GM12878 (cell line): Measurements from ENCODE around the gene PERCC1. TPM values are rescaled to one million over a fixed set of nuclear protein-coding genes. Genes with fewer than 3 reads are reported as not detected.

Source experiments
- ATAC-seq: fragments of 200-7000 bp; cut with Tn5 transposase; 3 replicates; pipeline ENCODE4 v1.9.1; 2020; ENCODE audit warnings: mild to moderate bottlenecking, moderate library complexity
- BruUV-seq: library from RNA; stranded (reverse); fragments of 400-500 nt; replicated peaks from 2 replicates; lab custom pipeline; 2021; lab: Mats Ljungman, UMichigan
- CTCF ChIA-PET: fragments of 300-600 bp; sonication (Branson Sonifier 250); formaldehyde crosslinking; extraction: SDS; loops from one replicate; lab custom pipeline; 2021; ENCODE audit warnings: inconsistent platforms; lab: Yijun Ruan, JAX
- POLR2A ChIA-PET: fragments of 350-600 bp; formaldehyde crosslinking; extraction: SDS; loops from one replicate; lab custom pipeline; 2021; ENCODE audit warnings: inconsistent platforms; lab: Charles Lee
- RAD21 ChIA-PET: fragments of 300-600 bp; sonication (Branson Sonifier 250); formaldehyde crosslinking; loops from one replicate; lab custom pipeline; 2023; ENCODE audit warnings: antibody characterized with exemption; ENCODE audit not compliant: unreplicated experiment; lab: Charles Lee
- SMC1A ChIA-PET: fragments of 300-600 bp; sonication (Branson Sonifier 250); formaldehyde crosslinking; loops from one replicate; lab custom pipeline; 2023; ENCODE audit not compliant: unreplicated experiment, uncharacterized antibody; lab: Charles Lee
- DNase-seq: peaks from one replicate; pipeline ENCODE4 v3.0.0-alpha.2; 2011; ENCODE audit warnings: low read depth, low spot score
- FAIRE-seq: peaks from 3 replicates; lab custom pipeline; 2011; peaks lifted over from hg19 to GRCh38; lab: Jason Lieb, UNC
- H2AFZ ChIP-seq: 2 replicates; pipeline ENCODE4 v1.6.0; 2011; ENCODE audit warnings: low read depth, low read length, control low read depth; ENCODE audit not compliant: control insufficient read depth
- H3K27ac ChIP-seq: 2 replicates; pipeline ENCODE4 v1.5.1; 2011; ENCODE audit warnings: control low read depth; ENCODE audit not compliant: control insufficient read depth, insufficient read depth
- H3K27me3 ChIP-seq, 2 experiments: replicated peaks in 1 of 2; 2 replicates each; pipeline versions ENCODE4 v1.6.0 to v1.6.1; 2011; ENCODE audit warnings: low read length in 1 of 2; ENCODE audit not compliant: control insufficient read depth in 2 of 2, insufficient read depth in 2 of 2
- H3K36me3 ChIP-seq, 2 experiments: 2 replicates each; pipeline ENCODE4 v1.5.1; 2011; ENCODE audit warnings: low read length in 1 of 2; ENCODE audit not compliant: control insufficient read depth in 2 of 2, insufficient read depth in 2 of 2
- H3K4me1 ChIP-seq: 2 replicates; pipeline ENCODE4 v1.6.1; 2011; ENCODE audit warnings: mild to moderate bottlenecking, low read length, moderate library complexity, mixed read lengths; ENCODE audit not compliant: control insufficient read depth, insufficient read depth
- H3K4me2 ChIP-seq: 2 replicates; pipeline ENCODE4 v1.6.0; 2011; ENCODE audit warnings: control low read depth; ENCODE audit not compliant: control insufficient read depth, insufficient read depth
- H3K4me3 ChIP-seq: fragments of 200-600 bp; sonication (generic); 2 replicates; pipeline ENCODE4 v1.5.1; 2016
- H3K79me2 ChIP-seq: 2 replicates; pipeline ENCODE4 v1.6.0; 2011; ENCODE audit warnings: low read length; ENCODE audit not compliant: control insufficient read depth, insufficient read depth
- H3K9ac ChIP-seq: 2 replicates; pipeline ENCODE4 v1.8.0; 2011; ENCODE audit warnings: low read length, control low read depth, mixed read lengths; ENCODE audit not compliant: control insufficient read depth, insufficient read depth
- H3K9me3 ChIP-seq: replicated peaks from 3 replicates; pipeline ENCODE4 v1.5.1; 2011; ENCODE audit warnings: mild to moderate bottlenecking, low read length; ENCODE audit not compliant: control insufficient read depth, insufficient read depth
- H4K20me1 ChIP-seq: 2 replicates; pipeline ENCODE4 v1.6.0; 2011; ENCODE audit not compliant: control insufficient read depth, insufficient read depth
- ASH2L ChIP-seq: fragments of 300-600, 200-600 bp; sonication (generic); IDR thresholded peaks from 2 replicates; pipeline ENCODE4 v1.6.1; 2017; ENCODE audit warnings: low read depth, mild to moderate bottlenecking, borderline replicate concordance
- MXI1 ChIP-seq: fragments of 150-350 bp; IDR thresholded peaks from 2 replicates; pipeline ENCODE4 v1.6.1; 2011; ENCODE audit warnings: low read depth, mild to moderate bottlenecking, inconsistent platforms, low read length, improper control_type of control experiment
- PBX3 ChIP-seq: IDR thresholded peaks from 2 replicates; pipeline ENCODE4 v1.6.1; 2011; ENCODE audit warnings: mild to moderate bottlenecking, low read depth, low read length, moderate library complexity; ENCODE audit not compliant: insufficient replicate concordance
- RB1 ChIP-seq: fragments of 450-650 bp; formaldehyde crosslinking; IDR thresholded peaks from 2 replicates; pipeline ENCODE4 v1.6.1; 2017; ENCODE audit warnings: mild to moderate bottlenecking, borderline replicate concordance
- SREBF1 ChIP-seq: IDR thresholded peaks from 2 replicates; pipeline ENCODE4 v1.6.1; 2012; ENCODE audit warnings: mild to moderate bottlenecking, low read length
- STAT3 ChIP-seq: IDR thresholded peaks from 2 replicates; pipeline ENCODE4 v1.6.1; 2011; ENCODE audit warnings: low read depth, low read length, improper control_type of control experiment
- TARDBP ChIP-seq: IDR thresholded peaks from 2 replicates; pipeline ENCODE4 v1.6.1; 2016; ENCODE audit warnings: borderline replicate concordance
- USF2 ChIP-seq: IDR thresholded peaks from 2 replicates; pipeline ENCODE4 v1.6.1; 2011; ENCODE audit warnings: low read depth, low read length, improper control_type of control experiment, borderline replicate concordance
- YY1 ChIP-seq: IDR thresholded peaks from 2 replicates; pipeline ENCODE4 v1.6.1; 2011; ENCODE audit warnings: low read depth, mild to moderate bottlenecking, low read length
- ZBED1 ChIP-seq: IDR thresholded peaks from 2 replicates; pipeline ENCODE4 v1.6.1; 2016; ENCODE audit warnings: borderline replicate concordance
- ZNF207 ChIP-seq: fragments of 450-650 bp; IDR thresholded peaks from 2 replicates; pipeline ENCODE4 v1.6.1; 2014; ENCODE audit warnings: antibody characterized with exemption, mild to moderate bottlenecking, borderline replicate concordance
- ZNF274 ChIP-seq: IDR thresholded peaks from one replicate; pipeline ENCODE4 v1.8.0; 2011; ENCODE audit not compliant: insufficient read length, insufficient read depth
- ZSCAN29 ChIP-seq: fragments of 450-650 bp; IDR thresholded peaks from 2 replicates; pipeline ENCODE4 v1.6.1; 2017; ENCODE audit warnings: mild to moderate bottlenecking, moderate library complexity
- ZZZ3 ChIP-seq: IDR thresholded peaks from 2 replicates; pipeline ENCODE4 v1.6.1; 2011; ENCODE audit warnings: low read depth; ENCODE audit not compliant: control insufficient read depth, insufficient read length
- WGBS: methylation state at CpG from one replicate; pipeline ENCODE4 v1.1.6; 2016; ENCODE audit warnings: low lambda C conversion rate; ENCODE audit not compliant: insufficient replicate concordance, insufficient coverage; ENCODE audit errors: missing lambda C conversion rate; 5-methylcytosine and 5-hydroxymethylcytosine counted together
- in situ Hi-C: fragments of 300-500 bp; cut with MboI; formaldehyde crosslinking; loops from 9 replicates; pipeline ENCODE4 v1.14.3; 2018; ENCODE audit warnings: mixed read lengths
- intact Hi-C: fragments of 100-400 bp; cut with micrococcal nuclease; formaldehyde crosslinking; loops from one replicate; pipeline ENCODE4 v1.14.2; 2022; ENCODE audit not compliant: unreplicated experiment
- polyA plus RNA-seq, 11 experiments: library from polyadenylated mRNA; depleted of rRNA in 4 of 11; unstranded in 6 of 11; stranded (reverse) in 5 of 11; fragments of >200 nt; fragmentation: Nextera tagmentation in 4 of 11; fragmentation: Illumina TruSeq in 1 of 11; extraction: Ambion mirVana in 4 of 11; extraction: Trizol in 1 of 11; gene quantifications; 1 replicate in 1 of 11; 2 replicates in 10 of 11; pipeline versions ENCODE4 v1.2.1 to v1.2.3, GENCODE V29; 2011 to 2016; ENCODE audit warnings: inconsistent platforms in 2 of 11, missing spikeins in 2 of 11, low read depth in 1 of 11
- total RNA-seq, 4 experiments: library from RNA; depleted of rRNA in 3 of 4; stranded (reverse); fragments of >200 nt in 3 of 4; fragmentation: Illumina TruSeq in 1 of 4; extraction: Trizol in 1 of 4; gene quantifications; 2 replicates each; pipeline versions ENCODE4 v1.2.1 to v1.2.3, GENCODE V29; 2013 to 2021
- TF ChIP-seq, protein P1 (sequence below): fragments of 450-650 bp; IDR thresholded peaks from 2 replicates; pipeline ENCODE4 v1.6.1; 2017; ENCODE audit warnings: mild to moderate bottlenecking, moderate library complexity

PERCC1 gene
- total and polyA plus RNA-seq, 10 of the 15 experiments (the other 5 are each of a cell fraction or from before 2014, with no cell fraction given) = not detected

- no peak for TF ChIP-seq ZSCAN29
- no peak for TF ChIP-seq MXI1
- no peak for TF ChIP-seq ZNF274
- TF ChIP-seq TARDBP = no peak
- TF ChIP-seq ZZZ3 = no peak
- TF ChIP-seq RB1 = no peak
These were observed 24.6 kb downstream of the PERCC1 start (continued) for GRCh38 chr16:1455190-1456171.

DNA sequence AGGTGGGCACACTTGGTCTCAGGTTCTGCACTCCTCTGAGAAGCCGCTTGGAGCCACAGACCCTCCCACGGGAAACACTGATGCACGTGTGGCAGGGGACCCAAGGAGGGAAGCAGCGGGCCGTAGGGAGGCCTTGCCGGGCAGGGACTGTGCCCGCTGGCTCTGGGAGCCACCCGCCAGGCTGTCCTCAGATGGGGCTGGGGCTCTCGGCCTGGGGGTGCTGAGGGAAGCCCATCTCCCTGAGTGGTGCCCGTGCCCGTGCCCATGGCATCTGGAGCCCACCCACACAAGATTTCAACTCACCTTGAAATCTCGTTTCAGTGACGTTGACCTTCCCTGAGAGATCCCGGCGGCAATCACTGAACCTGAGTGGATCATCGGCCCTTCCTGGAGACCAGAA is 26.1 kb downstream of the PERCC1 start:
- Histone ChIP-seq H3K27ac (no peak overlapping the region), H3K36me3 (peaks cover 0 to 12% of the 10 kb centered on the region in 2 experiments; a peak in 3 of 4 replicates), H3K4me3 (no peak overlapping the region), H3K9ac (no peak overlapping the region), H2AFZ (no peak overlapping the region), H4K20me1 (no peaks in the 10 kb centered on the region), H3K79me2 (no peaks in the 10 kb centered on the region), H3K4me1 (peaks cover 10% of the 10 kb centered on the region), H3K4me2 (no peak overlapping the region), H3K27me3 (no peaks in the 10 kb centered on the region), H3K9me3 (no peaks in the 10 kb centered on the region)
- no peak for DNase-seq
- in situ Hi-C loops (no loop called here), intact Hi-C loops (no loop called here)
- no TSS peak for BruUV-seq
- ChIA-PET SMC1A (no interaction called here), CTCF (no interaction called here), POLR2A (no interaction called here), RAD21 (no interaction called here)
- ATAC-seq = no peak
- no peak for FAIRE-seq
- TF ChIP-seq USF2 = no peak
- no peak for TF ChIP-seq STAT3
- no peak for TF ChIP-seq ZNF207
- no peak for TF ChIP-seq SREBF1
- TF ChIP-seq, protein P1, sequence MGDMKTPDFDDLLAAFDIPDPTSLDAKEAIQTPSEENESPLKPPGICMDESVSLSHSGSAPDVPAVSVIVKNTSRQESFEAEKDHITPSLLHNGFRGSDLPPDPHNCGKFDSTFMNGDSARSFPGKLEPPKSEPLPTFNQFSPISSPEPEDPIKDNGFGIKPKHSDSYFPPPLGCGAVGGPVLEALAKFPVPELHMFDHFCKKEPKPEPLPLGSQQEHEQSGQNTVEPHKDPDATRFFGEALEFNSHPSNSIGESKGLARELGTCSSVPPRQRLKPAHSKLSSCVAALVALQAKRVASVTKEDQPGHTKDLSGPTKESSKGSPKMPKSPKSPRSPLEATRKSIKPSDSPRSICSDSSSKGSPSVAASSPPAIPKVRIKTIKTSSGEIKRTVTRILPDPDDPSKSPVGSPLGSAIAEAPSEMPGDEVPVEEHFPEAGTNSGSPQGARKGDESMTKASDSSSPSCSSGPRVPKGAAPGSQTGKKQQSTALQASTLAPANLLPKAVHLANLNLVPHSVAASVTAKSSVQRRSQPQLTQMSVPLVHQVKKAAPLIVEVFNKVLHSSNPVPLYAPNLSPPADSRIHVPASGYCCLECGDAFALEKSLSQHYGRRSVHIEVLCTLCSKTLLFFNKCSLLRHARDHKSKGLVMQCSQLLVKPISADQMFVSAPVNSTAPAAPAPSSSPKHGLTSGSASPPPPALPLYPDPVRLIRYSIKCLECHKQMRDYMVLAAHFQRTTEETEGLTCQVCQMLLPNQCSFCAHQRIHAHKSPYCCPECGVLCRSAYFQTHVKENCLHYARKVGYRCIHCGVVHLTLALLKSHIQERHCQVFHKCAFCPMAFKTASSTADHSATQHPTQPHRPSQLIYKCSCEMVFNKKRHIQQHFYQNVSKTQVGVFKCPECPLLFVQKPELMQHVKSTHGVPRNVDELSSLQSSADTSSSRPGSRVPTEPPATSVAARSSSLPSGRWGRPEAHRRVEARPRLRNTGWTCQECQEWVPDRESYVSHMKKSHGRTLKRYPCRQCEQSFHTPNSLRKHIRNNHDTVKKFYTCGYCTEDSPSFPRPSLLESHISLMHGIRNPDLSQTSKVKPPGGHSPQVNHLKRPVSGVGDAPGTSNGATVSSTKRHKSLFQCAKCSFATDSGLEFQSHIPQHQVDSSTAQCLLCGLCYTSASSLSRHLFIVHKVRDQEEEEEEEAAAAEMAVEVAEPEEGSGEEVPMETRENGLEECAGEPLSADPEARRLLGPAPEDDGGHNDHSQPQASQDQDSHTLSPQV = no peak
- no peak for TF ChIP-seq TARDBP
- no peak for TF ChIP-seq YY1
- TF ChIP-seq ZBED1 = no peak
- no peak for TF ChIP-seq PBX3
- TF ChIP-seq ASH2L = no peak
- 94% methylated on average over 15 of the region's 16 CpGs for WGBS
